Ovary (tissue), 9 donors: Measurements from ENCODE around the gene CHN2. TPM values are rescaled to one million over a fixed set of nuclear protein-coding genes. Genes with fewer than 3 reads are reported as not detected.

Experiments used
- DNase-seq, 5 donors: peaks; one replicate each; pipeline ENCODE4 v3.0.0-alpha.2; 2019 to 2020
- H3K27ac ChIP-seq, 2 donors: fragments of 200-600 bp; one replicate each; pipeline versions ENCODE4 v1.5.1 to v1.8.0; 2019 to 2022
- H3K27me3 ChIP-seq: fragments of 200-600 bp; one replicate; pipeline ENCODE4 v1.8.0; 2022
- H3K36me3 ChIP-seq: fragments of 200-600 bp; sonication (generic); one replicate; pipeline ENCODE4 v1.5.1; 2019
- H3K4me1 ChIP-seq: one replicate; pipeline ENCODE4 v1.8.1; 2013; ENCODE audit warnings: mild to moderate bottlenecking, moderate library complexity; ENCODE audit not compliant: insufficient read depth
- H3K4me3 ChIP-seq: fragments of 200-600 bp; sonication (generic); one replicate; pipeline ENCODE4 v1.5.1; 2017
- H3K9me3 ChIP-seq, 2 donors: fragments of 200-600 bp in 1 of 2; sonication (generic) in 1 of 2; one replicate each; pipeline versions ENCODE4 v1.5.1 to v1.8.1; 2013 to 2019; ENCODE audit warnings: mild to moderate bottlenecking in 1 of 2, moderate library complexity in 1 of 2
- EP300 ChIP-seq: sonication (generic); formaldehyde crosslinking; IDR thresholded peaks from one replicate; pipeline ENCODE4 v1.6.1; 2017; ENCODE audit warnings: antibody characterized with exemption
- POLR2A ChIP-seq: fragments of 450-650 bp; IDR thresholded peaks from one replicate; pipeline ENCODE4 v1.6.1; 2017; ENCODE audit warnings: antibody characterized with exemption, mild to moderate bottlenecking, moderate library complexity
- WGBS, 3 donors: extraction: QIAGEN DNeasy Blood & Tissue Kit in 1 of 3; methylation state at CpG; one replicate each; pipeline versions ENCODE4 v1.1.5 to v1.1.7; 2013 to 2017; 5-methylcytosine and 5-hydroxymethylcytosine counted together
- intact Hi-C, 4 donors: fragments of 100-400 bp; cut with DNase I; formaldehyde crosslinking; loops; one replicate each; pipeline versions ENCODE4 v1.11.0 to v1.15.1; 2022 to 2023
- polyA plus RNA-seq, 2 donors: library from polyadenylated mRNA; stranded (reverse); fragments of 200-250 nt in 1 of 2; fragments of 350-450 nt in 1 of 2; fragmentation: Illumina TruSeq in 1 of 2; extraction: RNeasy Lipid Tissue Mini Kit (QIAGEN cat#74804) in 1 of 2; gene quantifications; one replicate each; pipeline ENCODE4 v1.2.3, GENCODE V29; 2013 to 2014
- total RNA-seq, 7 donors: library from RNA; depleted of rRNA in 2 of 7; stranded (reverse); fragments of >200 nt in 2 of 7; fragmentation: NEBNext Ultra II Directional in 3 of 7; extraction: Animal tissue kit (Norgen Biotek cat#: 25700) in 3 of 7; gene quantifications; one replicate each; pipeline versions ENCODE4 v1.1.0 to v1.2.4, GENCODE V29; 2016 to 2023
- TF ChIP-seq, protein P1 (sequence below), 3 donors: fragments of 450-650 bp in 2 of 3; fragments of 200-600 bp in 1 of 3; IDR thresholded peaks; one replicate each; pipeline versions ENCODE4 v1.5.1 to v1.8.0; 2016 to 2022; ENCODE audit warnings: antibody characterized with exemption in 3 of 3, mild to moderate bottlenecking in 1 of 3
- donor health status: DM: no; HTN: no; CAD: no; lungs with moderate emphysema.
- donor health status: DM: no; HTN: no; CAD: no.
- donor health status: Bipolar disorder and iron deficiency.
- donor health status: DM: yes; HTN: yes; CAD: no.
- donor health status: DM: no; HTN: no; CAD: no.
- donor health status: DM: yes; HTN: yes; CAD: no.

Gene CHN2
- total and polyA plus RNA-seq, 9 donors = 17.9 to 32.6 (median 22.3) TPM

DNA sequence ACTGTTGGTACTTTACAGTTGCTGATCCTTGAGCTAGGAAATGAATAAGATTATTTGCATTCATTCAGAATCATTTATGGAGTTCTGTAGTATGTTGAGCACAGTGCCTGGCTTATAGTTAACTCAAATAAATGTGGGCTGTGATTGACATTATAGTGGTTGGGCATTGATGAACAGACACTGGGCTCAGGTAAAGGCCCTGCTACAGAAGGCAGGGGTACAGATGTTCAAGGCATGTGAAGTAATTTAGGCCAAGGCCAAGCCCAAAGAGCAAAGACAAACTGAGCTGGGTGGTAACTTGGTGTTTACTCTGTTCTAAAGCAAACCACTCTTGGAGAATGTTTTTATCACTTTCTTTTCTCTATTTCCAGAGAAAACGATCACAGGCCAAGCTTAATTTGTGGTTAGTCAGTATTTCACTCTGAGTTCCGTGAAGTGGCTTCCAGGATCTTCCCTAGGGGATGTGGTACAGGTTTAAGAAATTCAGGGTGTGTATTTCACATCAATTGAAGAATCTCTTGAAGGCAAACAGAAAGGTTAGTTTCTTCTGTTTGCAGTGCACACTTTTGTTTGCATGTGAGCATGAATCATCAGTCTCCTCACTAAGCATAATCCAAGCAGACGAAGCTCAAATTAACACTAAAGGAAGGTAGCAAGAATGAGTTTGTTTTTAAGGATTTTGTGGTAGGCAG is 255.1 kb downstream of the CHN2 start:
- H3K36me3 ChIP-seq = no peaks in the 10 kb centered on the region
- intact Hi-C loops = no loop called here
- 26 to 32% (median 30%) methylated on average over 3 of the region's 3 CpGs for whole genome bisulfite sequencing, 3 donors
- H3K27ac ChIP-seq = peak overlapping the region in 1 of 2 donors; percentile 49
- TF ChIP-seq POLR2A = no peak
- no peaks in the 10 kb centered on the region for H3K27me3 ChIP-seq
- peaks cover 14% of the 10 kb centered on the region for H3K4me1 ChIP-seq
- no peak for DNase-seq
- H3K4me3 ChIP-seq = no peak overlapping the region
- no peaks in the 10 kb centered on the region for H3K9me3 ChIP-seq

DNA sequence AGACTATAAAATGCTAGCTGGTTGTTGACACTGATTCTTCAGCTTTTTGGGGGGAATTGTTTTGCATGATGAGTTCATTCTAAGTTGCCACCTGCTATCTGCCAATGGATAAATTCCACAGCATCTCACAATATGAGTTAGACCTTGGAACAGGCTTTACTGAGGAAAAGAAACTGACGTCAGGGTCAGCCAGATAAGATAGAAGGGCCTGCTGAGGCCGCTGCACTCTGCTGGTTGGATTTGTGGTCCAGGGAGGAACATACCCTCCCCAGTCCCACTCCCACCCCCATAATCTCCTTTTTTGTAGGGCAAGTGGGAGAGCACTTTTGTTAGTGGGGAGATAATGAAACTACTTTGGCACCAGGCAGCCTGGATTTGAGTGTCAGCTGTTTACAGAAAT is 258.4 kb downstream of the CHN2 start:
- no peaks in the 10 kb centered on the region for H3K27me3 ChIP-seq
- no peak overlapping the region for H3K4me3 ChIP-seq
- 6 to 23% (median 15%) methylated on average over 2 of the region's 2 CpGs for WGBS, 3 donors
- intact Hi-C loops = no loop called here
- DNase-seq = no peak
- TF ChIP-seq POLR2A = no peak
- TF ChIP-seq, protein P1, sequence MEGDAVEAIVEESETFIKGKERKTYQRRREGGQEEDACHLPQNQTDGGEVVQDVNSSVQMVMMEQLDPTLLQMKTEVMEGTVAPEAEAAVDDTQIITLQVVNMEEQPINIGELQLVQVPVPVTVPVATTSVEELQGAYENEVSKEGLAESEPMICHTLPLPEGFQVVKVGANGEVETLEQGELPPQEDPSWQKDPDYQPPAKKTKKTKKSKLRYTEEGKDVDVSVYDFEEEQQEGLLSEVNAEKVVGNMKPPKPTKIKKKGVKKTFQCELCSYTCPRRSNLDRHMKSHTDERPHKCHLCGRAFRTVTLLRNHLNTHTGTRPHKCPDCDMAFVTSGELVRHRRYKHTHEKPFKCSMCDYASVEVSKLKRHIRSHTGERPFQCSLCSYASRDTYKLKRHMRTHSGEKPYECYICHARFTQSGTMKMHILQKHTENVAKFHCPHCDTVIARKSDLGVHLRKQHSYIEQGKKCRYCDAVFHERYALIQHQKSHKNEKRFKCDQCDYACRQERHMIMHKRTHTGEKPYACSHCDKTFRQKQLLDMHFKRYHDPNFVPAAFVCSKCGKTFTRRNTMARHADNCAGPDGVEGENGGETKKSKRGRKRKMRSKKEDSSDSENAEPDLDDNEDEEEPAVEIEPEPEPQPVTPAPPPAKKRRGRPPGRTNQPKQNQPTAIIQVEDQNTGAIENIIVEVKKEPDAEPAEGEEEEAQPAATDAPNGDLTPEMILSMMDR (IDR thresholded peaks at IDR 0.05) = no peak
- TF ChIP-seq EP300 = no peak
- H3K27ac ChIP-seq = peak overlapping the region in 1 of 2 donors; percentile 27
- no peaks in the 10 kb centered on the region for H3K36me3 ChIP-seq
- H3K4me1 ChIP-seq = peaks cover 21% of the 10 kb centered on the region
- H3K9me3 ChIP-seq = no peaks in the 10 kb centered on the region

DNA sequence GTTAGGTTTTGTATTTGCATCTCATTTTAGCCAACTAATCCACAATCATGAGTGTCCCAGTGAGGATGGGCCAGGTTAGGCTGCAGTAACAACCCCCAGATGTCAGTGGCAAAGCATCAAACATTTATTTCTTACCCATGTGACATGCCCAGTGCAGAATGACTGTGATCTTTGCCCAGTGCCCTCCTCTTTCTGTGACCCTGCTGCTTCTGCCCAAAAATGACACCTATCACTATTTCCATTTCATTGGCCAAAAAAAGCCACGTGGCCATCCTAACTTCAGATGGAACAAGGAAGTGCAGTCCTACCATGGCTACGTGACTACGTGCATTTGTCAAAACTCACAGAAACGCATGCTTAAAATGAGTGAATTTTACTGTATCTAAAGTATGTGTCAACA is 259.9 kb downstream of the CHN2 start:
- no peak for DNase-seq
- Histone ChIP-seq H3K27me3 (no peaks in the 10 kb centered on the region), H3K36me3 (no peaks in the 10 kb centered on the region), H3K4me3 (no peak overlapping the region), H3K4me1 (peaks cover 21% of the 10 kb centered on the region), H3K9me3 (no peaks in the 10 kb centered on the region), H3K27ac (no peak overlapping the region)
- 91 to 94% (median 94%) methylated on average over 4 of the region's 4 CpGs for WGBS, 3 donors
- intact Hi-C loops = no loop called here
- TF ChIP-seq POLR2A (no peak), EP300 (no peak)
- TF ChIP-seq, protein P1 (IDR thresholded peaks at IDR 0.05) = no peak

DNA sequence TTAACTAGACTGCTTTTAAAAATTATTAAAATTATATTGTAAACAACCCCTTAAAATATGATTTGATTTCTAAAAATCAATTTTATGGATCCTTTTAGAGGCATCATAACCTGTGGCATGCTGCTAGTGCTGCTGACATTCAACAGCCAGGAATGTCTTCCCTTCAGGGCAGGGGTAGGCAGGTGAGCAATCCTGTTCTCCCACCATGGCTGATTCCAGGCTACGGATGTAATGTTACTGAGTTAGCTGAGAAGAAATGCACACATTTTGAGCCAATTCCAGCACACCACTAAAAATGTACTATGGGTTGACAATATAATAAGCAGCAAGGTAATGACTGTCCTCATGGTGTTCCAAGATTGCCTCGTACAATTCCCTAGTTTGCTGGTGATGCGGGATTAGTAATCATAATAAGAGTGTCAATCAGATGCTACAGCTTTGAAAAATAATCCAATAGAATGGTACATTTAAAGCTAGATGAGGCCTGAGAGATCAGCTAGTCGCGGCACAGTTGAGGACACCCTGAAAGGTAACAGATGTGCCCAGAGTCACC is 260.4 kb downstream of the CHN2 start:
- H3K27me3 ChIP-seq = no peaks in the 10 kb centered on the region
- H3K27ac ChIP-seq = no peak overlapping the region
- no peaks in the 10 kb centered on the region for H3K9me3 ChIP-seq
- peaks cover 19% of the 10 kb centered on the region for H3K4me1 ChIP-seq
- H3K4me3 ChIP-seq = no peak overlapping the region
- intact Hi-C loops = no loop called here
- WGBS, 3 donors = 89 to 97% (median 95%) methylated on average over 5 of the region's 5 CpGs
- H3K36me3 ChIP-seq = no peaks in the 10 kb centered on the region
- TF ChIP-seq POLR2A (no peak), EP300 (no peak)
- TF ChIP-seq, protein P1 (IDR thresholded peaks at IDR 0.05) = no peak
- DNase-seq = no peak

DNA sequence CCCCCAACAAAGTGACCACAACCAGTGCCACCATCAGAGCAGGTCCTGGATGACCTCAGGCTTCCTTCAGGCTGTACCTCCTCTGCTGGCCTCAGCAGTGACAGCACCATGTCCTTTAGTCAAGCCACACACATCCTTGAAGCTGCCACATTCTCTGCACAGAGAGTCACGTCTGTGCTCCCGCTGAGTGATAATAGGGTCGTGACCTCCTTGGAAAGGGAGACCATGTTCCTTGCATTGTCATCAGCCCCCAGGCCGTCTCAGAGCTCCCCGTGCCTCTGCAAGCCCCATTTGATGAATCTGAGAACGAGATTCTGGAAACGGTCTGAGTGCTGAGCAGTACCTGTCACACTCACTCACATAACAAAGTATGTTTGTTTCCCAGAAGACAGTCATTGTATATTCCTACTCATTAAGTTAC is 262.6 kb downstream of the CHN2 start:
- no peak overlapping the region for H3K4me3 ChIP-seq
- no peaks in the 10 kb centered on the region for H3K27me3 ChIP-seq
- H3K27ac ChIP-seq = no peak overlapping the region
- no peak for DNase-seq
- intact Hi-C loops = no loop called here
- TF ChIP-seq, protein P1 (IDR thresholded peaks at IDR 0.05) = no peak
- TF ChIP-seq EP300 (no peak), POLR2A (no peak)
- WGBS, 3 donors = 82 to 86% (median 86%) methylated on average over 7 of the region's 7 CpGs
- H3K4me1 ChIP-seq = peaks cover 16% of the 10 kb centered on the region
- no peaks in the 10 kb centered on the region for H3K9me3 ChIP-seq
- H3K36me3 ChIP-seq = no peaks in the 10 kb centered on the region
